Liver (tissue), 9 donors: ENCODE data around the gene EGLN1. TPM values are rescaled to one million over a fixed set of nuclear protein-coding genes. Genes with fewer than 3 reads are reported as not detected.

ENCODE experiments used
- DNase-seq: peaks from one replicate; pipeline ENCODE4 v3.0.0-alpha.2; 2017; ENCODE audit warnings: low spot score
- H3K27ac ChIP-seq, 2 donors: one replicate each; pipeline ENCODE4 v1.7.0; 2013; ENCODE audit warnings: inconsistent platforms in 2 of 2, low read length in 2 of 2, control low read depth in 1 of 2, low read depth in 1 of 2, mild to moderate bottlenecking in 1 of 2
- H3K27me3 ChIP-seq, 4 donors: one replicate each; pipeline versions ENCODE4 v1.6.1 to v1.7.0; 2013; ENCODE audit warnings: low read length in 3 of 4, inconsistent platforms in 1 of 4, mild to moderate bottlenecking in 1 of 4, moderate library complexity in 1 of 4; ENCODE audit not compliant: control insufficient read depth in 4 of 4, insufficient read depth in 4 of 4
- H3K36me3 ChIP-seq, 4 donors: one replicate each; pipeline versions ENCODE4 v1.6.1 to v1.7.0; 2013; ENCODE audit warnings: low read length in 3 of 4, mild to moderate bottlenecking in 3 of 4, low read depth in 1 of 4, moderate library complexity in 1 of 4; ENCODE audit not compliant: control insufficient read depth in 4 of 4, insufficient read depth in 3 of 4
- H3K4me1 ChIP-seq, 4 donors: one replicate each; pipeline versions ENCODE4 v1.6.1 to v1.7.0; 2013; ENCODE audit warnings: low read length in 3 of 4, mild to moderate bottlenecking in 3 of 4, moderate library complexity in 1 of 4; ENCODE audit not compliant: control insufficient read depth in 4 of 4, insufficient read depth in 4 of 4
- H3K4me3 ChIP-seq, 3 donors: one replicate each; pipeline versions ENCODE4 v1.6.1 to v1.7.0; 2013; ENCODE audit warnings: low read length in 3 of 3, control low read depth in 1 of 3, low read depth in 1 of 3, mild to moderate bottlenecking in 1 of 3
- H3K9ac ChIP-seq, 2 donors: one replicate each; pipeline ENCODE4 v1.7.0; 2013; ENCODE audit warnings: low read length in 2 of 2, mild to moderate bottlenecking in 2 of 2, moderate library complexity in 2 of 2, control low read depth in 1 of 2, low read depth in 1 of 2
- H3K9me3 ChIP-seq, 4 donors: one replicate each; pipeline versions ENCODE4 v1.6.1 to v1.7.0; 2013; ENCODE audit warnings: low read length in 3 of 4; ENCODE audit not compliant: control insufficient read depth in 4 of 4
- ATF3 ChIP-seq: IDR thresholded peaks from 2 replicates; pipeline ENCODE4 v1.6.1; 2016; ENCODE audit warnings: antibody characterized with exemption
- CTCF ChIP-seq: fragments of 150-350 bp; IDR thresholded peaks from 2 replicates; pipeline ENCODE4 v1.5.1; 2017; ENCODE audit warnings: improper control_type of control experiment, low read depth, low read length; ENCODE audit not compliant: missing input control
- EGR1 ChIP-seq, 2 donors: IDR thresholded peaks; 2 replicates each; pipeline ENCODE4 v1.6.1; 2016 to 2018; ENCODE audit warnings: antibody characterized with exemption in 2 of 2, low read depth in 2 of 2
- FOXA1 ChIP-seq: IDR thresholded peaks from 2 replicates; pipeline ENCODE4 v1.6.1; 2016; ENCODE audit warnings: antibody characterized with exemption
- FOXA2 ChIP-seq: IDR thresholded peaks from 2 replicates; pipeline ENCODE4 v1.6.1; 2016; ENCODE audit warnings: antibody characterized with exemption
- HNF4G ChIP-seq: IDR thresholded peaks from 2 replicates; pipeline ENCODE4 v1.6.1; 2016; ENCODE audit warnings: antibody characterized with exemption
- JUND ChIP-seq, 2 donors: IDR thresholded peaks; 2 replicates each; pipeline ENCODE4 v1.6.1; 2016; ENCODE audit warnings: antibody characterized with exemption in 2 of 2
- NR2F2 ChIP-seq: IDR thresholded peaks from 2 replicates; pipeline ENCODE4 v1.6.1; 2016; ENCODE audit warnings: antibody characterized with exemption
- RAD21 ChIP-seq, 2 donors: IDR thresholded peaks; 2 replicates each; pipeline ENCODE4 v1.6.1; 2016; ENCODE audit warnings: antibody characterized with exemption in 2 of 2, mild to moderate bottlenecking in 2 of 2
- REST ChIP-seq: IDR thresholded peaks from 2 replicates; pipeline ENCODE4 v1.6.1; 2016; ENCODE audit warnings: antibody characterized with exemption, mild to moderate bottlenecking
- TAF1 ChIP-seq: conservative IDR thresholded peaks from 2 replicates; pipeline ENCODE4 v1.6.1; 2016; ENCODE audit warnings: antibody characterized with exemption, mild to moderate bottlenecking
- ZBTB33 ChIP-seq: IDR thresholded peaks from 2 replicates; pipeline ENCODE4 v1.6.1; 2016; ENCODE audit warnings: antibody characterized with exemption
- WGBS: extraction: QIAGEN DNeasy Blood & Tissue Kit; methylation state at CpG from one replicate; pipeline ENCODE4 v1.1.7; 2013; 5-methylcytosine and 5-hydroxymethylcytosine counted together
- polyA plus RNA-seq, 2 donors: library from polyadenylated mRNA; stranded (reverse) in 1 of 2; unstranded in 1 of 2; fragments of 200-250 nt in 1 of 2; fragments of >200 nt in 1 of 2; fragmentation: Nextera tagmentation in 1 of 2; extraction: Ambion mirVana in 1 of 2; gene quantifications; one replicate each; pipeline versions ENCODE4 v1.2.1 to v1.2.3, GENCODE V29; 2013 to 2015
- total RNA-seq, 2 donors: library from RNA; depleted of rRNA; stranded (reverse); fragments of >200 nt; gene quantifications; one replicate each; pipeline ENCODE4 v1.2.3, GENCODE V29; 2014
- TF ChIP-seq, protein P1 (sequence below): IDR thresholded peaks from 2 replicates; pipeline ENCODE4 v1.6.1; 2016; ENCODE audit warnings: antibody characterized with exemption
- donor health status: healthy.
- donor health status: healthy.
- donor health status: healthy.
- donor health status: healthy.
- donor health status: healthy.

Gene EGLN1
- total and polyA plus RNA-seq, 4 donors, result 7.2 to 44.8 (median 22.2) TPM

GRCh38 chr1:231357187-231357772 is 64.8 kb downstream of the EGLN1 start:
- no peak for DNase-seq
- TF ChIP-seq, protein P1, sequence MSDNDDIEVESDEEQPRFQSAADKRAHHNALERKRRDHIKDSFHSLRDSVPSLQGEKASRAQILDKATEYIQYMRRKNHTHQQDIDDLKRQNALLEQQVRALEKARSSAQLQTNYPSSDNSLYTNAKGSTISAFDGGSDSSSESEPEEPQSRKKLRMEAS, result no peak
- TF ChIP-seq HNF4G (no peak), CTCF (no peak), NR2F2 (no peak), ATF3 (no peak)
- no peaks in the 10 kb centered on the region for H3K27me3 ChIP-seq
- WGBS, result 66% methylated on average over 10 of the region's 10 CpGs
- peaks cover 0 to 13% (median 6%) of the 10 kb centered on the region in 4 donors for H3K36me3 ChIP-seq
- no peaks in the 10 kb centered on the region for H3K9me3 ChIP-seq
- no peak overlapping the region for H3K4me3 ChIP-seq
- H3K27ac ChIP-seq, result no peak overlapping the region
- no peak overlapping the region for H3K9ac ChIP-seq
- peaks cover 0 to 6% (median 2%) of the 10 kb centered on the region in 4 donors for H3K4me1 ChIP-seq

DNA sequence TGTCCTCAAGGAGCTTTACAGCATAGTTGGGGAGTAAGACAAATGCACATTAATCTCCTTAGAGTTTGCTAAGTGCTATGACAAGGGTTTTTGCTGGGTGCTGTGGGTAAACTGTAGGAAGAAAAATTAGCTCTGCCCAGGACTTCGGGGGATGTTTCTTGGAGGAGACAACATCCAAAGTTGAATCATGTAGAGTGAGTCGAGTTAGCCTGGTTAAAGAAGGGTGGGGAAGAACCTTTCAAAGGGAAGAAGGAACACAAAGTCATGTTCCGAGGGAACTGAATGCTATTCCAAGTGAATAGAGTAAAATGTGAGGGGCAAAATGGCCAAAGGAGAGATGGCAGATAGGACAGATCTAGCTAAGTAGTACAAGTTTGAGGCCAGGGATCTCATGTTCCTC is 66.9 kb downstream of the EGLN1 start:
- H3K9ac ChIP-seq, result no peak overlapping the region
- peaks cover 3 to 30% (median 15%) of the 10 kb centered on the region in 4 donors for H3K36me3 ChIP-seq
- no peaks in the 10 kb centered on the region for H3K27me3 ChIP-seq
- no peak overlapping the region for H3K27ac ChIP-seq
- TF ChIP-seq RAD21 (IDR thresholded peaks at IDR 0.05) (no peak), EGR1 (IDR thresholded peaks at IDR 0.05; ENCODE audit: low read depth in 2 of 2) (no peak), FOXA1 (no peak), ATF3 (no peak), HNF4G (no peak), FOXA2 (no peak), ZBTB33 (no peak), REST (no peak), CTCF (no peak), TAF1 (no peak), JUND (IDR thresholded peaks at IDR 0.05) (no peak)
- TF ChIP-seq, protein P1, result no peak
- DNase-seq, result no peak
- no peak overlapping the region for H3K4me3 ChIP-seq
- WGBS, result 90% methylated on average over 3 of the region's 3 CpGs
- H3K9me3 ChIP-seq, result no peaks in the 10 kb centered on the region
- peaks cover 0 to 6% (median 2%) of the 10 kb centered on the region in 4 donors for H3K4me1 ChIP-seq
